Dermis blood vessel endothelial cell (primary cell): ENCODE results near the gene AK9. TPM values are rescaled to one million over a fixed set of nuclear protein-coding genes. Genes with fewer than 3 reads are reported as not detected.
"Not testable (repeated sequence)": the region's sequence is repeated elsewhere in the genome, so short reads cannot be mapped to it uniquely, and the experiment has no call there.

Source experiments
- DNase-seq: peaks from one replicate; pipeline ENCODE4 v3.0.0; 2010
- total RNA-seq: library from RNA; depleted of rRNA; stranded (reverse); fragments of >200 nt; gene quantifications from 2 replicates; pipeline ENCODE4 v1.2.3, GENCODE V29; 2014

Gene AK9
- 2.9 and 13.1 TPM in 2 replicates for total RNA-seq

DNA sequence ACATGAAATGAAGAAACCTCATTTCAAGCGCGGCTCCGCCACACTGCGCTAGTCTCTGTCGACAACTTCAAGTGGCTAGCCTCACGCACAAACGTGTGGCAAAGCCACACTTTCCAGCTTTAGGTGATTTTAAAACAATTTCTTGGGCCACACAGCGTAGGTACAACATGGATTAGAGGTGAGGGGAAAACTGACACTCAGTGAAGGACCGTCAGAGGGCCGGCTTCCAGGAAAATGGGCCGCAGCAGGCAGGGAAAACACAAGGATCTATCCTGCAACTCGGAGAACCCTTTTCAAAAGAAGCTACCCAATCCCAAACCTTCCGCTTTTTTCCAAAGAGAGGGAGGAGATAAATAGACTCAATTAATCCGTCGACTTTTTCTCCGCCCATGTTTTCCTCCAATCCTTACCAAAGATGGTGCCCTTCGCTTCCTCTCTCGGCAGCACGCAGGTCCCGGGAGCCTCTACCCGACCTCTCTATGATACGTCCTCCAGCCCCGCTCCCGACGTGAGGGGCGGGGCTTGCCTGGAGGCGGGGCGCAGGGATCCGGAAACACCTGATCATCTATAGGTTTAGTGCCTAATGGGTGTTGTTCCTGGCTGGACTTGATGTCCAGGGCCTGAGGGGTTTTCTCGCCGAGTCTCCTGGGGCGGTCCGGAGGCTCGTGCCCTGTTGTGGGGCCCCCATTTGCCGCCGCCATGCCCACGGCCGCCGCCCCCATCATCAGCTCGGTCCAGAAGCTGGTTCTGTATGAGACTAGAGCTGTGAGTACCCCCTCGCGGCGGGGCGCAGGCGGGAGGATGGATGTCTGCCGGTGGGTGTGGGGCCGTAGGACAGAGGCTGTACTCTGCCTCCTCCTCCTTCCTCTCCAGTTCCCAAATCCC is at the start of gene AK9, which contains the start of gene FIG4:
Gene AK9 (minus strand): TSS at position 466 of the 885 bp plus-strand sequence. CDS start 15,457 bp downstream, outside the sequence.
Gene FIG4 (plus strand): TSS at position 560 of the 885 bp plus-strand sequence. CDS start 140 bp downstream, at position 700.
- DNase-seq: peak; percentile 95

DNA sequence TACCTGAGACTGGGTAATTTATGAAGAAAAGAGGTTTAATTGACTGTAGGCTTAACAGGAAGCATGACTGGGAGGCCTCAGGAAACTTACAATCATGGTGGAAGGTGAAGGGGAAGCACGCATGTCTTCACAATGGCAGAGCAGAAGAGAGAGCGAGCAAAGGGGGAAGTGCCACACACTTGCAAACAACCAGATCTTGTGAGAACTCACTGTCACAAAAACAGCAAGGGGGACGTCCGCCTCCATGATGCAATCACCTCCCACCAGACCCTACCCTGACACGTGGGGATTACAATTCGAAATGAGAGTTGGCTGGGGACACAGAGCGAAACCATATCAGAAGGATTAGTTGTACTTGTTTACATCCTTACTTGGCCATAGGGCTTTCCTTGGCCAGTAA is 49.8 kb upstream of the AK9 start:
- no peak for DNase-seq

DNA sequence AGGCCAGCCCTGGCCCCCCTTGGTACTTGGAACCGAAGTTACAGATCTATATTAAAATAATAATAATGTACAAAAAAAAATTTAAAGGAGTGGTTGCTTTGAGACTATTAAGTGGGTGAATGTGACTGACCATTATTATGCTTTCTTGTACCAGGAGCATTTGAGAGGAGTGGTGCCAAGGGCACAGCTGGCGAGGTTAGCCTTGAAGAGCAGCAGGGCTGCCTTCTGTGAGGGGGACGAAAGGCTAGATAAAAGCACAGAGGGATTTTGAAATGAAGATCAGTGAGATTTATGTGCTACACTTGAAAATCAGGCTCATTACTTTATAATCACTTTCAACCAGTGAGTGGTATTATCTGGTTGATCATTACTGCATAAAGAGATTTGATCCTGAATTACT is 48.7 kb upstream of the AK9 start:
- DNase-seq: no peak

DNA sequence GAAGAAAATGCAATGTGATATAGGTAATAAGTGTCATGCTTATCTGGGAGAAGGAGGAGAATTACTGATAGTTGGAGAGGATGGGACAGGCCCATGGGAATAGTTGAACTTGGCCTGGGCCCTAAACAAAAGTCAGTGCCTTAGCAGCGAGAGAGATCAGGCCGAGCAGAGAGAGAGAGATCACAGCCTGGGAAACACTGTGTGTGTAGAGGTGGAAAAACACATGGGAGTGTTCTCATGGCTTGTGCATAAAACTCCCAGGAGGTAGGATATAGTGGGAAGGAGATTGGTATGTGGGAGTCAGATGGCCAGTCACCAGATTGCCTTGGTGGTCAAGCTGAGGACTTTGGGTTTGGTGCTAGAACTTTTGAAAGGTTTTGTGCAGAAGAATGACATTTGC is 47.7 kb upstream of the AK9 start:
- DNase-seq: no peak

DNA sequence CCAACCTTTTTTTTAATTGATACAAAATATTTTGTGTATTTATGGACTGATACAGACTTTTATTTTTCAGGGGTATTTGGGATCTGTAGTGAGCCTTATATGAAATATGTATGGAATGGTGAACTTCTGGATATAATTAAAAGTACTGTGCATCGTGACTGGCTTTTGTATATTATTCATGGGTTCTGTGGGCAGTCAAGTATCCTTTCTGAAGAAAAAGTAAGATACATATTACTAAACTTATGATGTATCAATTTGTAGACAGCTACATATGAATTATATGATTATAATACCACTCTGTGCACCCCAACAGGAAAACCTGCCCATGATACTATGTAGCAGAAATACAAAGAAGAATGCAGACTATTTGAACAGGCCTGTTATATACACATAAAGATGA is 47.3 kb upstream of the AK9 start:
- DNase-seq: no peak

DNA sequence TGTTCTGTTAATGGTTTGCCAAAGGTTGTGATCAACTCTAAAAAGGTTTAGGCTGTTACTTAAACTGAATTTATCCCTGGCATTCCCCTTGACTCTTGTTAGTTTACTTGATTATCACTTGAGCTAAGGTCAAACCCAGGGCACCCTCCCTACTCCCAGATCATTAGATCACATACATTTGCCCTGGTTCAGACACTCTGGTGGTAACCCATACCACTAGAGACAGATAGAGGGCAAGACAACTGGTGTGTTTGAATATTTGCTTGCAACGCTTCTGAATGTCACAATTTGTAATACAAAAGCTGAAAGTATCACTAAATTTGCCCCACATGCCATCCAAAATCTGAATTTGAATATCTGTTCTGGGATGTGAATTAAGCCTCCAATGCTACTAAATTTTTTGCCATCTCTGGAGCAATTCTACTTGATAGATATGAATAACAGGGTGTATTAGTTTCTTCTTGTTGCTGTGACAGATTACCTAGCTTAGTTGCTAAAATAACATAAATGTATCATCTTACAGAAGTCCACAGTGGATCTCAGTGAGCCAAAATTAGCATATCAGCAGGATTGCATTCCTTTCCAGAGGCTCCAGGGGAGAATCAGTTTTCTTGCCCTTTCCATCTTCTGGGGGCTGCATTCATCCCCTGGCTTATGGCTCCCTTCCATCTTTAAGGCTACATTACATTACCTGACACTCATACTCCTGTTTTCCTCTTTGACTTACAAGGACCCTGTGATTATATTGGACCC is 45.4 kb upstream of the AK9 start:
- DNase-seq: no peak

DNA sequence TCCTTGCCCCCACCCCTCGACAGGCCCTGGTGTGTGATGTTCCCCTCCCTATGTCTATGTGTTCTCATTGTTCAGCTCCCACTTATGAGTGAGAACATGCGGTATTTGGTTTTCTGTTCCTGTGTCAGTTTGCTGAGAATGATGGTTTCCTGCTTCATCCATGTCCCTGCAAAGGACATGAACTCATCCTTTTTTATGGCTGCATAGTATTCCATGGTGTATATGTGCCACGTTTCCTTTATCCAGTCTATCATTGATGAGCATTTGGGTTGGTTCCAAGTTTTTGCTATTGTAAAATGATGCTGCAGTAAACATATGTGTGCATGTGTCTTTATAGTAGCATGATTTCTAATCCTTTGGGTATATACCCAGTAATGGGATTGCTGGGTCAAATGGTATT is 34.2 kb upstream of the AK9 start:
- not testable (repeated sequence) for DNase-seq

DNA sequence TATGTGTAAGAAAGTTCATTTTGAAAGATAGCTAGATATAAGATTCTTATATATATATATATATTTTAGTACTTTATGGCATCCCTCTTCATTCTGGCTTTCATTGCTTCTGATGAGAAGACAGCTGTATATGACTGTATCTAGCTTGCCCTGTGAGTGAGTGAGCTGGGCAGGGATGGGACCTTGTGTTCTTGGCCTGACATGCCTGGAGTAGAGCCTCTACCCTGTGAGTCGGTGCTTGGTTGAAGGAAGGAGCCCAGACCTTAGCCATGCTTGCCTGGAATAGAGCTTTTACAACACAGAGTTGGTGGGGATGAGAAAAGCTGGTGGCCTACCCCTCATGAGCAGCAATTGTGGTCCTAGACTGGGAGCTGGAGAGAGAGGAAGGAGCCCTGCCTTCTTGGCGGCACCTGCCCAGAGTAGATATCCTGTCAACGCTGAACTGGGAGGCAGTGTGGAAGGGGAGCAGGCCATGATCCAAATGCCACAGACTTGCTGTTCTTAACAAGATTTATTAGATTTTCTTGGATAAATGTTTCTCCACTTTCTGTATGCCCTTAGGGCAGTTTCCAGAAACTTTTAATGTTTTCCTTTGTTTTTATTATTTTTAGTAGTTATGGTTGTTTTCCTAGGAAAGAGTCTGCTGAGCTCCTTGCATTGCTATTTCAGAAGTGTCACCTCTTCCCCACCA is 31.7 kb upstream of the AK9 start:
- no peak for DNase-seq

DNA sequence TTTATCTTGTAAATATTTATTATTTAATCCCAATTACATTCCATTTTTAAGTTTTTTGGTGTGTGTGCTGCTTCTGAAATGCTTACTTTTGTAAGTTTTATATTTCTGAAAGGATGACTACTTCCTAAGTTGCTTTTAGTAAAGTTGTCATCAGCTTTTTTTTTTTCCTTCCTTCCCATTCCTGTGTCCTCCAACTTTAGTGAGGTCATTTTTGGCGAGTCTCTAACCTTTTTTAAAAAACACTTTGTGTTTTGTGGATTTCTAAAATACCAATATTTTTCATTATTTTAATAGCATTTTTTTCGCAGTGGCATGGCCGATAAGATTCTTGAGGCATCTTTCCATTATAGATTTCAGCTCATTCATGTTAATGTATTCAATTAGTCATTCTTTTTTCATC is 31.0 kb upstream of the AK9 start:
- no peak for DNase-seq

DNA sequence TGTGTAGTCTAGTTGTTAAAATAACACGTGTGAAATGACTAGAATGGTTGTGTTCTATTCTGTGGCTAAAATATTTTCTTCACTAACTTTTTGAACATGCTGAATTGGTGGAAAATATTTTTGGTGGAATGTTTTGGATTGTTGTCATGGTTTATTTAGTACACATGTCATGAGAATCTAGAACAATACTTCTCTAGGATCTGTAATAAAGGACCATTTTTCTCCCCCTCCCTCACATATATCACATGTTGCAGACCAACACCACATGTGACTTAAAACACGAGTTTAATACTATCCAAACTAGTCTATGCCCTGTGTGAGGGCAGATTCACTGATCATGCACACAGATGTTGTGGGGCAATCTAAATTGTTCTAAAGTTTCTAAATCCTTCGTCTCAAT is 29.3 kb upstream of the AK9 start:
- no peak for DNase-seq

DNA sequence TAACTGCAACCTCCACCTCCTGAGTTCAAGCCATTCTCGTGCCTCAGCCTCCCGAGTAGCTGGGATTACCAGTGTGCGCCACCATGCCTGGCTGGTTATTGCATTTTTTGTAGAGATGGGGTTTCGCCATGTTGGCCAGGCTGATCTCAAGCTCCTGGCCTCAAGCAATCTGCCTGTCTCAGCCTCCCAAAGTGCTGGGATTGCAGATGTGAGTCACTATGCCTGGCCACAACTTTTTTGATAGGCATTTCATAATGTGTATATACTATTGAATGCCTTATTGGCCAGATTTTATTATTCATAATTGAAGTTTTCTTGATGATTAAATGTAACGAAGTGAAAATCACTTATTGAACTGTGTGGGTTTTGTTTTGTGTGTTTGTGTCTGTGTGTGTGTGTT is 28.0 kb upstream of the AK9 start:
- DNase-seq: no peak

DNA sequence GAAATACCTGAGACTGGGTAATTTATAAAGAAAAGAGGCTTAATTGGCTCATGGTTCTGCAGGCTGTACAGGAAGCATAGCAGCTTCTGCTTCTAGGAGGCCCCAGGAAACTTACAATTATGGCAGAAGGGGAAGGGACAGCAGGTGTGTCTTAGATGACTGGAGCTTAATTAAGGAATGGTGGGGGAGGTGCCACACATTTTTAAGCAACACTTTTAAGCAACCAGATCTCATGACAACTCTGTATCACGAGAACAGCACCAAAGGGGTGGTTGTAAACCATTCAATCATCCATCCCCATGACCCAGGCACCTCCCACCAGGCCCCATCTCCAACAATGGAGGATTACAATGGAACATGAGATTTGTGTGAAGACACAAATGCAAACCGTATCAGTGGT is 27.0 kb upstream of the AK9 start:
- DNase-seq: no peak

DNA sequence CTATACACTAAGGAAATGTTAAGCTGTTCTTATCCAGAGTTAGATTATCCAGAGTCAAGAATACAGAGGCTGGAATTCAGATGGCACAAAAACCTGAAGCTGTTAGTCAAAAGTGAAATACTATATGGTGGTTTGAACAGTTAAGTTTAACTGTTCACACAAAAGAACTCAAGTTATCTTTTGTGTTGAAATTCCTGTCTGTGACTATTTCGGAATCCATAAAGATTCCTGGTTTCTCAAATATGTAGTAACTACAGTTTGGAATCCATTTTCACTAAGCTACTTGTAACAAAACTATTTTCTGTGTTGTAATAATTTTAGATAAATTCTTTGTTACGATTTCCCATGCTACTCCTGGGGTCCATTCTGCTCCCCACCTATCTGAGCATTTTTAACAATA is 24.6 kb upstream of the AK9 start:
- DNase-seq: no peak

DNA sequence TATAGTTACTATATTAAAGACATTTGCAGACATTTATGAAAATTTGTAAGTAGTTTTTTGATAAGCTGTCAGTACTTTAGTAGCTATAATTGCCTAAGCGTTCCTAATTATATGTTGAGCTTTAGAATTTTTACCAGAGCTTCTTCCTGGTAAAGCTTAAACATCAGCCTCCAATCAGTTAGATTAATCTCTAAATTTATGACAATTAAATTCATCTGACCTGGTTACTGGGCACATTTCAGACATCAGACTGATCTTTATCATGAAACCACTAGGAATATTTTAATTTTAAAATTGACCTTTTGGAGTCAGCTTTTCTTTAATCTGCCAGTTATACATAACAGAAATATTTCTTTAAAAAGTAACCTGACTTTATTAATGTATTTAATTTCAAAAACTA is 23.6 kb upstream of the AK9 start:
- DNase-seq: no peak

DNA sequence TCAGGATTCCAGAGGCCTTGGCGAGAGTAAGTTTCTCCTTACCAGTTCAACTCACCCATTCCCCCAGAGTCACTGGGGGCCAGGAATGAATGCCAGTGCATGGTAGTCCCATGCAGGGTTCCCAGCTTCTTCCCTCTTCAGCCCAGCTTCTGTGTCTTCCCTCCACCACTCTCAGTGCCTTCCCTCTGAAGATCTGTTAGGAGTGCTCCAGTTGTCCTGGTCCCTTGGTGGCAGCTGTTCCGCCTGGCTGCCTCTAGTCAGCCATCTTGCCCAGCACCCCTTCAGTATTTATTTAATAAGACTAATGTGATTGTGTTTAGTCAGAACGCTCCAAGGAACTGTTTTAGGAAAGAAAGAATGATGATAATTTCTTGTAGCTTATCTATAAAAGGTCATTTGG is 23.2 kb upstream of the AK9 start:
- DNase-seq: no peak

DNA sequence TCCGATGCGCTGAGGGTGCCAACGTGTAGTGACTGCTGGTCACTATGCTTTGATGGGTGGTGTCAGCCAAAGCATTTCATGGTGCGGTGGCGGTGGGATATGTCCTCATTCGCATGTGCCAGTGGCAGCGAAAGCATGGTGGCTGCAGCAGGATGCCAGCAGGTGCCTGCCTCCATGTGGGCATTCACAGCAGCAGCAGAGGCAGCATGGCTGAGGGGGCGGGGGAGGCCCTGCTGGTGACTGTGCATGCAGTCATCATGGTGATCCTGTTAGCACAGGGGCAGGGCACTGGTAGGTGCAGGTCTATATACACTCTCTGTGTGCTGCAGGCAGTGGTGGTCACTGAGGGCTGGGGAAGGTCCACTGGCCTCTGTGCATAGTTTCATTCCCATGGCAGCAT is 22.1 kb upstream of the AK9 start:
- no peak for DNase-seq

DNA sequence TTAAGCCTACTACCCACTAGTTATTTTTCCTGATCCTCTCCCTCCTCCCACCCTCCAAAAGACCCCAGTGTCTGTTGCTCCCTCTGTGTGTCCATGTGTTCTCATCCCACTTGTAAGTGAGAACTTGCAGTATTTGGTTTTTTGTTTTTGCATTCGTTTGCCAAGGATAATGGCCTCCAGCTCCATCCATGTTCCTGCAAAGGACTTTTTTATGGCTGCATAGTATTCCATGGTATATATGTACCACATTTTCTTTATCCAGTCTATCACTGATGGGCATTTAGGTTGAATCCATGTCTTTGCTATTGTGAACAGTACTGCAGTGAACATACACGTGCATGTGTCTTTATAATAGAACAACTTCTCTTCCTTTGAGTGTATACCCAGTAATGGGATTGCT is 17.1 kb upstream of the AK9 start:
- DNase-seq: not testable (repeated sequence)

DNA sequence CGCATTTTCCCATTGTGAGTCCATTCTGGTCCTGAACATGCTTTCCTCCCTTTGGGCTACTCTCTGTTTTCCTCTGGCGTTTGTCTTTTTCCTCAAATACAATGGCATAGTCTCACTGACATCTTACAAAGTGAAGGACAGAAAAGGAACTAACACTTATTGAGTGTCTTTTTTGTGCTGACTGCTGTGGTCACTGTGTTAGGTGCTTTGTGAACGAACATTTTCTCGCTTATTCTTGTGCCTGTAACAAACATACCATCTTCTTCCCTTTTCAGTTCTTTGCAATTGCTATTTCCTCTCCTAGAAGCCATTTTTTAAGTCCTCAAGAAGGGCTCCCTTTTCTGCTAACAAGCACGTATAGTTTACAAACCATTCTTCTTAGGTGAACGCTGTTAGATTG is 15.5 kb upstream of the AK9 start:
- DNase-seq: no peak

DNA sequence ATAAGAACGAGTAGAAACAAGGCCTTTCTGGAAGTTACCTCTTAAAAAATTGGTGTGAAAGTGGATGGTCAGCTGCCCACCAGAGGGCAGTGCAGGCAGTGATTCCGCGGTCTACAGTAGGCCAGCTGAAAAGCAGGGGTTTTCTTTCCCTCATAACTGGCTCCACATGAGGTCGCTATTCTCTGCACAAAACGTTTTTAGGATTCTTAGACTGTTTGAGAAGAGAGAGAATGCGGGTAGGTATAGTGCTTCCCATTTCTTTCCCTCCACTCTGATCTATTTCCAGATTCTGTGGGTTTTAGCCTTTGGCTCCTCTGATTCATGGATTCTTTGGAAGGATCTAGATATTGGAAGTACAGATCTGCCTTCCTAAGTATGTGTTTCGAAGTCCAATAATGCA is 14.3 kb upstream of the AK9 start:
- peak; percentile 92 for DNase-seq

DNA sequence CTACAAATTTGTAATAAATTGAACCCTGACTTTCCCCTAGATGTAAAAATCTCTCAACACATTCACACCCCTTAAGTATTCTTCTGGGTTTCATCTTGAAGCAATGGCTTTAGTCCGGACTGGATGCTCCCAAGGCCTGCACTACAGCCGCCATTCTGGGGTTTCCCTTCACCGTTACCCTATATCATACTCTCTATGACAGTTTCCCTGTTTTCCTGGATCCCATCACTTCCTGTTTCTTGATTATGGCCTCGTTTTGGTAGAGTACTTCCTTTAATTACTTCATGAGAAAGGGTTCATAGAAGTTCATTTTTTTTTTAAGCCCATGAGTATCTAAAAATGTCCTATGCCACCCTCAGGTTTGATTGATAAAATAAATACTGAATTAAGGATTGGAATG is 11.8 kb upstream of the AK9 start:
- DNase-seq: no peak

DNA sequence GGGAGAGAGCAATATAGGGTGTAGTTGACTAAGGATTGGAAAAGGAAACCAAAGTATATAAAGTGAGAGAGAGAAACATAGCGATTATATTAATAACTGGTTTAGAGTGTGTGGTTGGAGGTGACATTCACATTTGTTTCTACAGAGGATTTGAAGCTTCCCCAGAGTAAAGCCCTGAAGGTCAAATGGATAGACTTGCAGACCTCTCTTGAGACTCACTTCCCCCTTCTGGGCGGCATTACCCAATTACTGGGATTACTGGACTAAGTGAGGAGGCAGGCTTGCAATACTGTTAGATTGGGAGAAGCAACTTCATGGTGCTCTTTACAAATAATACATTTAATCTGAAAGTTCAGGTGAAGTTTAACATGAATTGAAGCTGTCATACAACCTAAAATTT is 10.8 kb upstream of the AK9 start:
- no peak for DNase-seq

DNA sequence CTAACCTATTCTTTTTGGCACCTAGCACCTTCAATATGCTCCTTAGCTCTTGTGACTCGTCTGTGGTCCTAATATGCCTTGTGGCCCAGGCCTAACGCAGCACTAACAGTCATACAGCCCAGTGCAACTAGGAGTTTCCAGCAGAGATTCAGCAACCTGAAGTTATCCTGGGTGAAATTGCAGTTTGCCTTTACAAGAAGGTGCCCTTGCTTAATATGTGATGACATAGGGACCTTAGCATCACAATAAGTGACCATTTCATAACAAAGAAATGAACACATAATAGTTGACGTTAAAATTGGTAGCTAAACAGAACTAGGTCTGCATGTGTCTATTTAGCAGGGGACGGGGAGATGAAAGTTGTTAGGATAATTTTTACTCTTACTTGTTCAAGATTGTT is 10.2 kb upstream of the AK9 start:
- DNase-seq: no peak

DNA sequence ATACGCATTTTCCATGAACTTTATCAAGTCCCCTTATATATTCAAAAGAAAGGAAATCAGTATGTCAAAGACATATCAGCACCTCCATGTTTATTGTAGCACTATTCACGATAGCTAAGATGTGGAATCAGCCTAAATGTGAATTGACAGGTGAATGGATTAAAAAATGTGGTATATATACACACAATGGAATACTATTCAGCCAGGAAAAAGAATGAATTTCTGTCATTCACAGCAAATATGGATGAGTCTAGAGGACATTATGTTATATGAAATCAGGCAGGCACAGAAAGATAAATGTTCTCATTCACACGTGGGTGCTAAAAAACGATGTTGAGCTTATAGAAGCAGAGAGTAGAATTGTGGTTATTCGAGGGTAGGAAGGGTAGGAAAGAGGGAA is 5.4 kb upstream of the AK9 start:
- DNase-seq: no peak
